NB4 (cell line): ENCODE measurements around the gene PIK3AP1.

Experiments used
- MYC ChIP-seq: IDR thresholded peaks from 2 replicates; pipeline ENCODE4 v1.6.1; 2011; ENCODE audit warnings: low read depth, low read length
- POLR2A ChIP-seq: IDR thresholded peaks from 2 replicates; pipeline ENCODE4 v1.6.1; 2011; ENCODE audit warnings: mild to moderate bottlenecking; ENCODE audit not compliant: insufficient read length; ENCODE audit errors: extremely low read depth
- TF ChIP-seq, protein P1 (sequence below): IDR thresholded peaks from one replicate; pipeline ENCODE4 v1.5.1; 2012; ENCODE audit warnings: low read depth, low read length
- TF ChIP-seq, protein P2 (sequence below): IDR thresholded peaks from 2 replicates; pipeline ENCODE4 v1.6.1; 2011; ENCODE audit warnings: low read depth, low read length

GRCh38 chr10:96645191-96645721 is 75.1 kb downstream of the PIK3AP1 start:
- TF ChIP-seq, protein P1, sequence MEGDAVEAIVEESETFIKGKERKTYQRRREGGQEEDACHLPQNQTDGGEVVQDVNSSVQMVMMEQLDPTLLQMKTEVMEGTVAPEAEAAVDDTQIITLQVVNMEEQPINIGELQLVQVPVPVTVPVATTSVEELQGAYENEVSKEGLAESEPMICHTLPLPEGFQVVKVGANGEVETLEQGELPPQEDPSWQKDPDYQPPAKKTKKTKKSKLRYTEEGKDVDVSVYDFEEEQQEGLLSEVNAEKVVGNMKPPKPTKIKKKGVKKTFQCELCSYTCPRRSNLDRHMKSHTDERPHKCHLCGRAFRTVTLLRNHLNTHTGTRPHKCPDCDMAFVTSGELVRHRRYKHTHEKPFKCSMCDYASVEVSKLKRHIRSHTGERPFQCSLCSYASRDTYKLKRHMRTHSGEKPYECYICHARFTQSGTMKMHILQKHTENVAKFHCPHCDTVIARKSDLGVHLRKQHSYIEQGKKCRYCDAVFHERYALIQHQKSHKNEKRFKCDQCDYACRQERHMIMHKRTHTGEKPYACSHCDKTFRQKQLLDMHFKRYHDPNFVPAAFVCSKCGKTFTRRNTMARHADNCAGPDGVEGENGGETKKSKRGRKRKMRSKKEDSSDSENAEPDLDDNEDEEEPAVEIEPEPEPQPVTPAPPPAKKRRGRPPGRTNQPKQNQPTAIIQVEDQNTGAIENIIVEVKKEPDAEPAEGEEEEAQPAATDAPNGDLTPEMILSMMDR: no peak
- TF ChIP-seq POLR2A: no peak
- TF ChIP-seq, protein P2, sequence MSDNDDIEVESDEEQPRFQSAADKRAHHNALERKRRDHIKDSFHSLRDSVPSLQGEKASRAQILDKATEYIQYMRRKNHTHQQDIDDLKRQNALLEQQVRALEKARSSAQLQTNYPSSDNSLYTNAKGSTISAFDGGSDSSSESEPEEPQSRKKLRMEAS: no peak
- no peak for TF ChIP-seq MYC
